ENCODE measurements around the gene CD207.

Gene CD207

DNA sequence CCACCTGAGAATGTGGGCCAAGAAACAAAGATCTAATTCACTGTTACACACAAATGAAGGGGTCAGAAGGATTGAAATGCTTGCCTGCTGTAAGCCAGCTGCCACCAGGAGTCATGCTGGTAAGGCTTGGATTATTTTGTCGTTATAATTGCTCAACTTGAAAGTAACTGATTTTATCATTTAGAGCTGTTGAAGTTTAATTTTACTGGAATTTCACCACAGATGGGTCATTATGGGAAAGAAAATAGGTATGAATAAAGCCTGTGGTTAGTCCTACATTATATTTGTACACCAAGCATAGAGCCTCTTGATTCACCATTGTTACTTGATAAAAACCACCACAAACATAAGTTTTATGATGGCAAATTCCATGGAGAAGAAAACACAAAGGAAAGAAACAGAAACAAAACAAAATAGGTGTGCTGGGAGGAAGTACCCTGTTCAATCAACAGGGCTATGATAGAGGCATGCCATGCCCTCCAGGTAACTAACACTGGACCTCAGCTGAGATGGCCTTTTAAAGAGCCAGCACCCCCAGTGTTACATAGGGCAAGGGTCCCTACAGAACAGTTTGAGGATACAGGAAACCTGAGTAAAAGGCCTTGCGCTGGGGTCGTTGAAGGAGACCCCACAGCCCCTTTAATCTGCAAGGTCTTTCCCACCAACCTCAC, 18.2 kb downstream of the CD207 start:
- Histone ChIP-seq H3K4me1 (ENCODE audit: control insufficient read depth in 5 of 5, insufficient read depth in 5 of 5, low read length in 5 of 5) (no peaks in the 10 kb centered on the region), H3K9me3 (ENCODE audit: control insufficient read depth in 5 of 5, low read length in 5 of 5) (no peaks in the 10 kb centered on the region), H3K27me3 (ENCODE audit: control insufficient read depth in 5 of 5, insufficient read depth in 4 of 5, low read length in 5 of 5) (peaks cover 0 to 17% (median 4%) of the 10 kb centered on the region in 5 donors), H3K27ac (ENCODE audit: low read depth, low read length) (no peak overlapping the region), H3K4me3 (ENCODE audit: low read depth in 1 of 5, low read length in 5 of 5) (no peak overlapping the region), H3K36me3 (ENCODE audit: control insufficient read depth in 5 of 5, insufficient read depth in 5 of 5, low read length in 5 of 5) (no peaks in the 10 kb centered on the region), H3K9ac (ENCODE audit: low read length in 5 of 5) (no peak overlapping the region)

DNA sequence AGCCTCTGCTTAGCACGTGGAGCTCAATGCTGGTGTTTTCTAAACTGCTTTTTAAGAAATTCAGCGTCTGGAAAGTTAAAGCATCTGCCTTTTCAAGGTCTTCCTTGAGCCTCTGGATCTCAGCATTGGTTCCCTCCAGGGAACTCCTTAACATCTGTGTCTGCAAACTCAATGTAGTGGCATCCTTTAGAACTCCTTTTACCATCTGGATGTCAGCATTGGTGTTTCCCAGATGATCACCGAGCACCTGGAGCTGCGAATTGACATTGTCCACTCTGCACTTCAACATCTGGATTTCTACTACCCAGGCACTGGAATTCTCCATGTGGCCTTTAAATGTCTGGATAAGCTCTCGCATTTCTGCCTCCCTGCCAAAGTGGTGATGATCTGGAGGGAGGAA, 18.9 kb downstream of the CD207 start:
- Histone ChIP-seq H3K4me1 (ENCODE audit: control insufficient read depth in 5 of 5, insufficient read depth in 5 of 5, low read length in 5 of 5) (no peaks in the 10 kb centered on the region), H3K27me3 (ENCODE audit: control insufficient read depth in 5 of 5, insufficient read depth in 4 of 5, low read length in 5 of 5) (peaks cover 0 to 17% (median 4%) of the 10 kb centered on the region in 5 donors), H3K9me3 (ENCODE audit: control insufficient read depth in 5 of 5, low read length in 5 of 5) (no peaks in the 10 kb centered on the region), H3K4me3 (ENCODE audit: low read depth in 1 of 5, low read length in 5 of 5) (no peak overlapping the region), H3K27ac (ENCODE audit: low read depth, low read length) (no peak overlapping the region), H3K9ac (ENCODE audit: low read length in 5 of 5) (no peak overlapping the region), H3K36me3 (ENCODE audit: control insufficient read depth in 5 of 5, insufficient read depth in 5 of 5, low read length in 5 of 5) (no peaks in the 10 kb centered on the region)

DNA sequence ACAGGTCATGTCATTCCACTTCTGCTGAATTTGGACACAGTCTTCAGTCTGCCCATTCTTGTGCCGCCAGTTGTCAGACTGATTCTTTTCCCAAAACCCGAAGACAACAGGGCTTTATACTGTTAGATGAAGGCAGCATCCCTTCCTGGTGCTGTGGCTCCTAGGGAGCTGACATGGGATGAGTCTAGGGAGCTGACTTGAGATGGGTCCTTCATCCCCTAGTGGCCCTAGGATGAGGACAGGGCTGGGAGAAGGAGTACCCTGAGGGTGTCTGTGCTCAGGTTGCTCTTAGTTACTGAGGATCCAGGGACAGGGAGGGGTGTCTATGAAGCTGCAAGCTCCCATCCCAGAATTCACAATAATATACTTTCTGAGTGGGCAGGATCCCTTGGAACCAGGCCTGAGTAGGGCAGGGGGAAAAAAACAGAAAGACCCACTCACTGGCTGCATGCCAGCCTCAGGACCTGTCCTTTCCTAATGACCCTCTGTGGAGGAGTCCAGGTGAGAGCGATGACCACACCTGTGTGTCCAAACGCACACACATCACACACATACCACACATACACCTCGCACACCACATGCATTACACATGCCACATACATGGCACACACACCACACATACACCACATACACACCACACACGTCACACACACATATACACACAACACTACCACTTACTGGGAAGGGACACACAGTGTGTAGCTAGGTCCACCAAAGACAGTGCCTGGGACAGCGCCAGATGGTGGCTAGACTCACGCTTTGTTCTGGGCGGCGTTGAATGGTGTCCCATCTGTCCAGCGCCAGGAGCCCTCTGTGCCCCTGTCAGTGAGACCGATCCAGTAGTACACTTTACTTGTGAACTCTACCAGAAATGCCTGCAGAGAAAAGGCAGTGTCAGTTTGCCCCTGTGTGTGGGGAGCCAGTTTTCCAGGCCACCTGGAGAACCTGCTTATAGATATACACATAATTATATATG, 26.3 kb downstream of the CD207 start:
- H3K27ac ChIP-seq (ENCODE audit: low read depth, low read length) = no peak overlapping the region
- H3K4me1 ChIP-seq (ENCODE audit: control insufficient read depth in 5 of 5, insufficient read depth in 5 of 5, low read length in 5 of 5) = no peaks in the 10 kb centered on the region
- H3K4me3 ChIP-seq (ENCODE audit: low read depth in 1 of 5, low read length in 5 of 5) = no peak overlapping the region
- H3K9me3 ChIP-seq (ENCODE audit: control insufficient read depth in 5 of 5, low read length in 5 of 5) = no peaks in the 10 kb centered on the region
- no peak overlapping the region for H3K9ac ChIP-seq (ENCODE audit: low read length in 5 of 5)
- H3K27me3 ChIP-seq (ENCODE audit: control insufficient read depth in 5 of 5, insufficient read depth in 4 of 5, low read length in 5 of 5) = peaks cover 0 to 5% (median 0%) of the 10 kb centered on the region in 5 donors
- peaks cover 0 to 3% (median 0%) of the 10 kb centered on the region in 5 donors for H3K36me3 ChIP-seq (ENCODE audit: control insufficient read depth in 5 of 5, insufficient read depth in 5 of 5, low read length in 5 of 5)

DNA sequence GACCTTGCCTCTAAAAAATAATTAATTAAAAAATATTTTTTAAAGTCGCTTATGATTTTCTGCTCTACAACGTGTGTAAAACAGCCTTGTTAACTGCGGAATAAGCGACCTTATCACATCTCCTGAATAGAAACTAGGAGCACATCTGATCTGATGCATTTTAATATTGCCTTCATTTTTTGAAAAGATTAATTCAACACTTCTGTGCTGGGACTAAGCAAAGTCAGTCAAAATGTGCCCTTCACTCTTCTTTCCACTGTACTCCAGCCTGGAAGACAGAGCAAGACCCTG, 27.8 kb downstream of the CD207 start:
- H3K9ac ChIP-seq (ENCODE audit: low read length in 5 of 5) = no peak overlapping the region
- no peaks in the 10 kb centered on the region for H3K9me3 ChIP-seq (ENCODE audit: control insufficient read depth in 5 of 5, low read length in 5 of 5)
- peaks cover 0 to 5% (median 0%) of the 10 kb centered on the region in 5 donors for H3K27me3 ChIP-seq (ENCODE audit: control insufficient read depth in 5 of 5, insufficient read depth in 4 of 5, low read length in 5 of 5)
- H3K4me1 ChIP-seq (ENCODE audit: control insufficient read depth in 5 of 5, insufficient read depth in 5 of 5, low read length in 5 of 5) = no peaks in the 10 kb centered on the region
- no peak overlapping the region for H3K27ac ChIP-seq (ENCODE audit: low read depth, low read length)
- H3K4me3 ChIP-seq (ENCODE audit: low read depth in 1 of 5, low read length in 5 of 5) = no peak overlapping the region
- peaks cover 0 to 3% (median 0%) of the 10 kb centered on the region in 5 donors for H3K36me3 ChIP-seq (ENCODE audit: control insufficient read depth in 5 of 5, insufficient read depth in 5 of 5, low read length in 5 of 5)

DNA sequence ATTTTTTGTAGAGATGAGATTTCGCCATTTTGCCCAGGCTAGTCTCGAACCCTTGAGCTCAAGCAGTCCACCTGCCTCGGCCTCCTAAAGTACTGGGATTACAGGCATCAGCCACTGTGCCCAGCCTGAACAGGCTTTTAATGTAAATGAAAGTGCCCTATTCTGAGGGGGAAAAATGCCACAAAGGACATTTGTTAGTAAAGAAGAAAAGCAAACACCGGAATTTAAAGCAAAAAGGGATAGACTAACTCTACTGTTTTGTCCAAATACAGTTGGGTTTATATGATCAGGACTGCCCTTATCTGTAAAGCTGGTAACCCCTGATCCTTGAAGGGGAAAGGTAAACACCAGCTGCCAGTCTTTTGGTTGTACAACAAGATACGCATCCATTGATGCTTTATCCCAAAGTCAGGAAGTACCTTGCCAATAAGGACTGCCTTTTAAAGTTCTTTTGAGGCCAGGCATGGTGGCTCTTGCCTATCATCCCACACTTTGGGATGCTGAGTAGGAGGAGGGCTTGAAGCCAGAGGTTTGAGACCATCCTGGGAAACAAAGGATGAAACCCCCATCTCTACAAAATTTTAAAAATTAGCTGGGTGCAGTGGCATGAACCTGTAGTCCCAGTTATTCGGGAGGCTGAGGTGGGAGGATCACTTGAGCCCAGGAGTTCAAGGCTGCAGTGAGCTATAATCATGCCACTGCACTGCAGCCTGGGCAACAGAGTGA, 28.4 kb downstream of the CD207 start:
- peaks cover 0 to 5% (median 0%) of the 10 kb centered on the region in 5 donors for H3K27me3 ChIP-seq (ENCODE audit: control insufficient read depth in 5 of 5, insufficient read depth in 4 of 5, low read length in 5 of 5)
- H3K9ac ChIP-seq (ENCODE audit: low read length in 5 of 5) = no peak overlapping the region
- H3K36me3 ChIP-seq (ENCODE audit: control insufficient read depth in 5 of 5, insufficient read depth in 5 of 5, low read length in 5 of 5) = peaks cover 0 to 3% (median 0%) of the 10 kb centered on the region in 5 donors
- no peak overlapping the region for H3K4me3 ChIP-seq (ENCODE audit: low read depth in 1 of 5, low read length in 5 of 5)
- H3K27ac ChIP-seq (ENCODE audit: low read depth, low read length) = no peak overlapping the region
- no peaks in the 10 kb centered on the region for H3K9me3 ChIP-seq (ENCODE audit: control insufficient read depth in 5 of 5, low read length in 5 of 5)
- H3K4me1 ChIP-seq (ENCODE audit: control insufficient read depth in 5 of 5, insufficient read depth in 5 of 5, low read length in 5 of 5) = no peaks in the 10 kb centered on the region

DNA sequence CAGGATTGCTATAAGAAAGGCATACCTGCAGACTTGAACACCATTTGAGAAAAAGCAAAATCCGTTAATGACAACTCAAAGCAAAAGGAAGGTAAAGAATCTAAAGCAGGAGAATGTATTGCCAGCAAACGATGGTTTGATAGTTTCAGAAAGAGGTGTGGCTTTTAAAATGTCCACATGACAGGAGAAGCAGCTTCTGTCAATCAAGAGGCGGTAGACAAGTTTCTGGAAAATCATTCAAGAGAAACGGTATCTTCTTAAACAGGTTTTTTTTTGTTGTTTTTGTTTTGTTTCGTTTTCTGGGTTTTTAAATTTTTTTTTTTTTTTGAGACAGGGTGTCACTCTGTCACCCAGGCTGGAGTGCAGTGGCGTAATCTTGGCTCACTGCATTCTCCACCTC, 29.0 kb downstream of the CD207 start:
- Histone ChIP-seq H3K9ac (ENCODE audit: low read length in 5 of 5) (no peak overlapping the region), H3K27me3 (ENCODE audit: control insufficient read depth in 5 of 5, insufficient read depth in 4 of 5, low read length in 5 of 5) (peaks cover 0 to 5% (median 0%) of the 10 kb centered on the region in 5 donors), H3K4me1 (ENCODE audit: control insufficient read depth in 5 of 5, insufficient read depth in 5 of 5, low read length in 5 of 5) (no peaks in the 10 kb centered on the region), H3K27ac (ENCODE audit: low read depth, low read length) (no peak overlapping the region), H3K36me3 (ENCODE audit: control insufficient read depth in 5 of 5, insufficient read depth in 5 of 5, low read length in 5 of 5) (peaks cover 0 to 3% (median 0%) of the 10 kb centered on the region in 5 donors), H3K4me3 (ENCODE audit: low read depth in 1 of 5, low read length in 5 of 5) (no peak overlapping the region), H3K9me3 (ENCODE audit: control insufficient read depth in 5 of 5, low read length in 5 of 5) (no peaks in the 10 kb centered on the region)

DNA sequence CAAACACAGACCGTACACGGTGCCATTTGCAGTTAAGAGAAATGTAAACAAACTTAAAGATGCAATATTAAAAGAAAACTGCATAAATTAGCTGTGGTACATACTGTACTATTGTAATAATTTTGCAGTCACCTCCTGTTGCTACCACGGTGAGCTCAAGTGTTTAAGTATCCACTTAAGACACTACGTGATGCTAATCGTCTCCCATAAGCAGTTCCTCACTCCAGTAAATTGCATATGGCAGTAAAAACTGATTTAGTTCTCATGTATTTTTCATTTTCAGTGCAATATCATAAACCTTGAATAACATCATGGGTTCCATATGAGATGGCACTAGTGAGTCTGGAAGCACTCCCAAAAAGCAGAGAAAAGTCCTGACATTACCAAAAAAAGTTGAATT, 29.6 kb downstream of the CD207 start:
- H3K36me3 ChIP-seq (ENCODE audit: control insufficient read depth in 5 of 5, insufficient read depth in 5 of 5, low read length in 5 of 5) = peaks cover 0 to 3% (median 0%) of the 10 kb centered on the region in 5 donors
- H3K27me3 ChIP-seq (ENCODE audit: control insufficient read depth in 5 of 5, insufficient read depth in 4 of 5, low read length in 5 of 5) = peaks cover 0 to 5% (median 3%) of the 10 kb centered on the region in 5 donors
- H3K27ac ChIP-seq (ENCODE audit: low read depth, low read length) = no peak overlapping the region
- H3K9me3 ChIP-seq (ENCODE audit: control insufficient read depth in 5 of 5, low read length in 5 of 5) = peaks cover 0 to 5% (median 0%) of the 10 kb centered on the region in 5 donors
- H3K4me3 ChIP-seq (ENCODE audit: low read depth in 1 of 5, low read length in 5 of 5) = no peak overlapping the region
- no peaks in the 10 kb centered on the region for H3K4me1 ChIP-seq (ENCODE audit: control insufficient read depth in 5 of 5, insufficient read depth in 5 of 5, low read length in 5 of 5)
- no peak overlapping the region for H3K9ac ChIP-seq (ENCODE audit: low read length in 5 of 5)

DNA sequence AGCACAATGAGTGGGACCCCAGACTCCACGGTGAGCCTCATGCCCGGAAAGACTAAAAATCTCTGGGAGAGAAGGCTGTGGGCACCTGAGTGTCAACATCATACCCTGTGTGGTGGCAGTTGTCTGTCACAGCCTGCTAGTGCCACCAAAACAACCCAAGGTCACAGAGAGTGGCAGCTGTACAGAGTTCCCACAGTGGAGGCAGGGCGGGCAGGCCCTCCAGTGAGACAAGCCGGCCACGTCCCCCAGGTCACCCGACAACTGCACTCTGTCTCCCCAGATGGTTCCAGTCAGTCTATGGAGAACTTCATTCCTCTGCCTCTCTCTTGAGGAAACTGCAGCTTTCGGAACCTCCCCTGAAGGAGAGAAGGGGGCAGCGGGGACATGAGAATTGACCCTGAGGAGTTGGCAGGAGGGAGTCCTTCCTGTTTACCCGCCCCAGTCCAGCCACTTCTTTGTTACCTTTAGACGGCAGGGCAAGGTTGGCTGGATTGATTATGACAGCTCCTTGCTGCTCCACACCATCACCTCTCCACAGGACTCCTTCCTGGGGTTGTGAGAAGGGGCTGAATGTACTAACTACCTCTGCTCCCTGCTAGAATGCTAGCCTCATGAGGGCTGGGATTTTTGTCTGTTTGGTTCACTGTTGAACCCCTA, 33.9 kb downstream of the CD207 start:
- H3K4me3 ChIP-seq (ENCODE audit: low read depth in 1 of 5, low read length in 5 of 5) = no peak overlapping the region
- H3K4me1 ChIP-seq (ENCODE audit: control insufficient read depth in 5 of 5, insufficient read depth in 5 of 5, low read length in 5 of 5) = peaks cover 0 to 3% (median 0%) of the 10 kb centered on the region in 5 donors
- no peaks in the 10 kb centered on the region for H3K36me3 ChIP-seq (ENCODE audit: control insufficient read depth in 5 of 5, insufficient read depth in 5 of 5, low read length in 5 of 5)
- no peak overlapping the region for H3K27ac ChIP-seq (ENCODE audit: low read depth, low read length)
- H3K9me3 ChIP-seq (ENCODE audit: control insufficient read depth in 5 of 5, low read length in 5 of 5) = peaks cover 2 to 14% (median 9%) of the 10 kb centered on the region in 5 donors
- H3K9ac ChIP-seq (ENCODE audit: low read length in 5 of 5) = no peak overlapping the region
- peaks cover 0 to 6% (median 4%) of the 10 kb centered on the region in 5 donors for H3K27me3 ChIP-seq (ENCODE audit: control insufficient read depth in 5 of 5, insufficient read depth in 4 of 5, low read length in 5 of 5)

DNA sequence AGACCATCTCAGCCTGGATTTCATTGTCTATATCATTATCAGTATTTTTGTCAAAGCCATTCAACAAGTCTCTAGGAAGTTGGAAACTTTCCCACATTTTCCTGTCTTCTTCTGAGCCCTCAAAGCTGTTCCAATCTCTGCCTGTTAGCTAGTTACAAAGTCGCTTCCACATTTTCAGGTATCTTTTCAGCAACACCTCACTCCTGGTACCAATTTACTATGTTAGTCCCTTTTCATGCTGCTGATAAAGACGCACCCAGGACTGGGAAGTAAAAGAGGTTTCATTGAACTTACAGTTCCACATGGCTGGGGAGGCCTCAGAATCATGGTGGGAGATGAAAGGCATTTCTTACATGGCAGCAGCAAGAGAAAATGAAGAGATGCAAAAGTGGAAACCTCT, 35.9 kb downstream of the CD207 start:
- Histone ChIP-seq H3K36me3 (ENCODE audit: control insufficient read depth in 5 of 5, insufficient read depth in 5 of 5, low read length in 5 of 5) (no peaks in the 10 kb centered on the region), H3K9me3 (ENCODE audit: control insufficient read depth in 5 of 5, low read length in 5 of 5) (peaks cover 2 to 14% (median 9%) of the 10 kb centered on the region in 5 donors), H3K4me1 (ENCODE audit: control insufficient read depth in 5 of 5, insufficient read depth in 5 of 5, low read length in 5 of 5) (peaks cover 0 to 3% (median 0%) of the 10 kb centered on the region in 5 donors), H3K27me3 (ENCODE audit: control insufficient read depth in 5 of 5, insufficient read depth in 4 of 5, low read length in 5 of 5) (peaks cover 0 to 6% (median 4%) of the 10 kb centered on the region in 5 donors), H3K27ac (ENCODE audit: low read depth, low read length) (no peak overlapping the region), H3K9ac (ENCODE audit: low read length in 5 of 5) (no peak overlapping the region), H3K4me3 (ENCODE audit: low read depth in 1 of 5, low read length in 5 of 5) (no peak overlapping the region)

All from subcutaneous abdominal adipose tissue (tissue), 5 donors.